Transverse colon (tissue), 4 donors: ENCODE data around the gene ZBTB7C. TPM values are rescaled to one million over a fixed set of nuclear protein-coding genes. Genes with fewer than 3 reads are reported as not detected.

ENCODE experiments used
- DNase-seq: peaks from one replicate; pipeline ENCODE4 v3.0.0-alpha.2; 2019
- H3K27ac ChIP-seq, 4 donors: fragments of 200-600 bp; sonication (generic); 2 replicates each; pipeline ENCODE4 v1.5.1; 2016 to 2018; ENCODE audit warnings: inconsistent platforms in 4 of 4
- H3K27me3 ChIP-seq: fragments of 200-600 bp; sonication (generic); 2 replicates; pipeline ENCODE4 v1.5.1; 2017; ENCODE audit warnings: inconsistent platforms
- H3K36me3 ChIP-seq, 4 donors: fragments of 200-600 bp; sonication (generic); 2 replicates each; pipeline ENCODE4 v1.5.1; 2017 to 2019; ENCODE audit warnings: inconsistent platforms in 4 of 4
- H3K4me1 ChIP-seq, 4 donors: fragments of 200-600 bp; sonication (generic); 2 replicates each; pipeline ENCODE4 v1.5.1; 2017 to 2020; ENCODE audit warnings: inconsistent platforms in 4 of 4
- H3K4me3 ChIP-seq, 4 donors: fragments of 200-600 bp; sonication (generic); 1 replicate in 1 of 4; 2 replicates in 3 of 4; pipeline versions ENCODE4 v1.5.1 to v1.6.1; 2017 to 2019; ENCODE audit warnings: inconsistent platforms in 4 of 4
- H3K9me3 ChIP-seq, 2 donors: fragments of 200-600 bp; sonication (generic); 2 replicates each; pipeline ENCODE4 v1.5.1; 2017 to 2019; ENCODE audit warnings: inconsistent platforms in 2 of 2
- CTCF ChIP-seq, 5 experiments: fragments of 200-600 bp in 3 of 5; fragments of 450-650 bp in 2 of 5; sonication (generic) in 3 of 5; IDR thresholded peaks; 1 replicate in 2 of 5; 2 replicates in 3 of 5; pipeline ENCODE4 v1.5.1; 2016 to 2017; ENCODE audit warnings: antibody characterized with exemption in 5 of 5, inconsistent platforms in 3 of 5, mild to moderate bottlenecking in 2 of 5, moderate library complexity in 1 of 5
- EP300 ChIP-seq: sonication (generic); formaldehyde crosslinking; IDR thresholded peaks from one replicate; pipeline ENCODE4 v1.6.1; 2017; ENCODE audit warnings: antibody characterized with exemption, low read depth
- POLR2A ChIP-seq: fragments of 450-650 bp; IDR thresholded peaks from one replicate; pipeline ENCODE4 v1.6.1; 2016; ENCODE audit warnings: antibody characterized with exemption, mild to moderate bottlenecking, moderate library complexity
- POLR2AphosphoS5 ChIP-seq, 3 donors: sonication (generic); formaldehyde crosslinking; IDR thresholded peaks; one replicate each; pipeline ENCODE4 v1.6.1; 2016; ENCODE audit warnings: antibody characterized with exemption in 3 of 3
- WGBS, 2 donors: methylation state at CpG; one replicate each; pipeline ENCODE4 v1.1.5; 2018; ENCODE audit warnings: low coverage in 1 of 2; 5-methylcytosine and 5-hydroxymethylcytosine counted together
- in situ Hi-C, 4 donors: fragments of 200-750 bp; cut with MboI; loops; one replicate each; pipeline versions ENCODE4 v1.15.0 to v1.15.1; 2017; ENCODE audit warnings: low sequenced_read_pairs in 3 of 4, low pct_ligation_motif_present in 1 of 4, low pct_unique_long_range_greater_than_20kb in 1 of 4
- intact Hi-C: fragments of 100-400 bp; cut with DNase I; formaldehyde crosslinking; loops from one replicate; pipeline ENCODE4 v1.15.1; 2023; ENCODE audit warnings: low total_unique reads
- total RNA-seq, 4 donors: library from RNA; depleted of rRNA; stranded (reverse); fragments of >200 nt; gene quantifications; one replicate each; pipeline ENCODE4 v1.1.0, GENCODE V29; 2016

Gene ZBTB7C
- total RNA-seq, 4 donors from 2014 or later, result 38.4 to 81.2 (median 47.5) TPM

GRCh38 chr18:47983946-47984345 is 425.2 kb downstream of the ZBTB7C start:
- Histone ChIP-seq H3K4me3 (no peak overlapping the region), H3K27ac (no peak overlapping the region), H3K27me3 (no peaks in the 10 kb centered on the region), H3K4me1 (no peaks in the 10 kb centered on the region), H3K9me3 (no peaks in the 10 kb centered on the region), H3K36me3 (no peaks in the 10 kb centered on the region)
- intact Hi-C loops, result no loop called here
- 79% methylated on average over 6 of the region's 6 CpGs; no CpG with 5 or more reads in 1 of the 2 donors for WGBS, 2 donors
- no peak for DNase-seq
- no peak for TF ChIP-seq POLR2AphosphoS5 (IDR thresholded peaks at IDR 0.05)
- TF ChIP-seq EP300, result no peak
- TF ChIP-seq POLR2A, result no peak
- TF ChIP-seq CTCF (IDR thresholded peaks at IDR 0.05), result no peak
- in situ Hi-C loops, result no loop called here

- DNase-seq, result no peak
- Histone ChIP-seq H3K27ac (no peak overlapping the region), H3K4me1 (no peaks in the 10 kb centered on the region), H3K27me3 (no peaks in the 10 kb centered on the region), H3K4me3 (no peak overlapping the region), H3K9me3 (no peaks in the 10 kb centered on the region), H3K36me3 (no peaks in the 10 kb centered on the region)
- whole genome bisulfite sequencing, 2 donors, result 40 to 87% methylated on average over 1 to 2 of the region's 2 CpGs
- TF ChIP-seq POLR2AphosphoS5 (IDR thresholded peaks at IDR 0.05) (no peak), POLR2A (no peak), EP300 (no peak), CTCF (IDR thresholded peaks at IDR 0.05) (no peak)
- intact Hi-C loops, result no loop called here
- in situ Hi-C loops, result no loop called here
Observed at GRCh38 chr18:47983055-47983454, 426.1 kb downstream of the ZBTB7C start.

- intact Hi-C loops, result no loop called here
- Histone ChIP-seq H3K4me1 (no peaks in the 10 kb centered on the region), H3K4me3 (no peak overlapping the region), H3K27ac (no peak overlapping the region), H3K27me3 (no peaks in the 10 kb centered on the region), H3K36me3 (no peaks in the 10 kb centered on the region), H3K9me3 (no peaks in the 10 kb centered on the region)
- DNase-seq, result no peak
- in situ Hi-C loops, result no loop called here
- TF ChIP-seq CTCF (IDR thresholded peaks at IDR 0.05) (no peak), POLR2A (no peak), POLR2AphosphoS5 (IDR thresholded peaks at IDR 0.05) (no peak), EP300 (no peak)
- WGBS, 2 donors, result 94% methylated on average over 4 of the region's 4 CpGs; no CpG with 5 or more reads in 1 of the 2 donors
Observed at GRCh38 chr18:47981830-47982229, 427.4 kb downstream of the ZBTB7C start.

- Histone ChIP-seq H3K27me3 (no peaks in the 10 kb centered on the region), H3K4me1 (no peaks in the 10 kb centered on the region), H3K9me3 (no peaks in the 10 kb centered on the region), H3K4me3 (no peak overlapping the region), H3K27ac (no peak overlapping the region), H3K36me3 (no peaks in the 10 kb centered on the region)
- intact Hi-C loops, result no loop called here
- in situ Hi-C loops, result no loop called here
- WGBS, 2 donors, result 60 to 88% methylated on average over 2 to 3 of the region's 3 CpGs
- DNase-seq, result no peak
- TF ChIP-seq EP300, result no peak
- TF ChIP-seq POLR2AphosphoS5 (IDR thresholded peaks at IDR 0.05), result no peak
- no peak for TF ChIP-seq CTCF (IDR thresholded peaks at IDR 0.05)
- TF ChIP-seq POLR2A, result no peak
Observed at GRCh38 chr18:47981320-47981719, 427.9 kb downstream of the ZBTB7C start.
